ENCODE results near the gene C9orf153.

- TF ChIP-seq CTCF (IDR thresholded peaks at IDR 0.05; ENCODE audit: control extremely low read depth in 1 of 3, insufficient read depth in 1 of 3, low read depth in 1 of 3, low read length in 3 of 3): no peak
- no peak for TF ChIP-seq USF2 (IDR thresholded peaks at IDR 0.05; ENCODE audit: low read length)
- no peak for TF ChIP-seq EZH2 (IDR thresholded peaks at IDR 0.05; ENCODE audit: low read depth, low read length, severe bottlenecking)
- TF ChIP-seq TBP (IDR thresholded peaks at IDR 0.05; ENCODE audit: low read depth, low read length): no peak
- no peak for TF ChIP-seq POLR2A (IDR thresholded peaks at IDR 0.05; ENCODE audit: control extremely low read depth in 1 of 2, low read depth in 2 of 2, low read length in 2 of 2)
- no peak for TF ChIP-seq ATF3 (IDR thresholded peaks at IDR 0.05; ENCODE audit: insufficient read depth, low read depth, low read length)
- no peak for TF ChIP-seq CTBP2 (IDR thresholded peaks at IDR 0.05; ENCODE audit: borderline replicate concordance, insufficient read depth, insufficient read length, low read length)
- peak in 1 of 2 experiments; percentile 10 for TF ChIP-seq BCL11A (IDR thresholded peaks at IDR 0.05; ENCODE audit: low read depth in 2 of 2, low read length in 2 of 2)
- TF ChIP-seq POLR2AphosphoS5 (IDR thresholded peaks at IDR 0.05; ENCODE audit: low read depth, low read length): no peak
- no peak for TF ChIP-seq JUN (IDR thresholded peaks at IDR 0.05; ENCODE audit: low read depth, low read length)
- no peak for TF ChIP-seq SIN3A (conservative IDR thresholded peaks at IDR 0.05 in 1 of 2, IDR thresholded peaks at IDR 0.05 in 1 of 2; ENCODE audit: low read depth in 1 of 2, low read length in 2 of 2)
Observed at GRCh38 chr9:86181379-86182315, 77.8 kb downstream of the C9orf153 start.

Measured in H1 (cell line).